Karpas-422 (cell line): ENCODE results near the gene KLHDC8A. TPM values are rescaled to one million over a fixed set of nuclear protein-coding genes. Genes with fewer than 3 reads are reported as not detected.

ENCODE experiments used
- DNase-seq: peaks from one replicate; pipeline ENCODE4 v3.0.0-alpha.2; 2015
- H2AFZ ChIP-seq: fragments of 200-600 bp; sonication (generic); 2 replicates; pipeline ENCODE4 v1.6.1; 2014; ENCODE audit warnings: antibody characterized with exemption, low read length, mixed read lengths
- H3K27ac ChIP-seq: fragments of 200-600 bp; sonication (generic); 2 replicates; pipeline ENCODE4 v1.5.1; 2014; ENCODE audit warnings: mild to moderate bottlenecking, low read length, moderate library complexity
- H3K27me3 ChIP-seq: fragments of 200-600 bp; sonication (generic); 2 replicates; pipeline ENCODE4 v1.6.1; 2014; ENCODE audit warnings: low read length, mixed read lengths
- H3K36me3 ChIP-seq: fragments of 200-600 bp; sonication (generic); 2 replicates; pipeline ENCODE4 v1.6.1; 2014; ENCODE audit warnings: low read length, mixed read lengths; ENCODE audit not compliant: insufficient read depth
- H3K4me1 ChIP-seq: fragments of 200-600 bp; sonication (generic); 2 replicates; pipeline ENCODE4 v1.6.1; 2014; ENCODE audit warnings: mild to moderate bottlenecking, low read length, mixed read lengths
- H3K4me2 ChIP-seq: fragments of 200-600 bp; sonication (generic); 2 replicates; pipeline ENCODE4 v1.6.1; 2014; ENCODE audit warnings: low read length, low read depth, mild to moderate bottlenecking; ENCODE audit not compliant: poor library complexity, severe bottlenecking
- H3K4me3 ChIP-seq: fragments of 200-600 bp; sonication (generic); 2 replicates; pipeline ENCODE4 v1.5.1; 2014; ENCODE audit warnings: mild to moderate bottlenecking, antibody characterized with exemption, low read length, mixed read lengths
- H3K79me2 ChIP-seq: fragments of 200-600 bp; sonication (generic); 2 replicates; pipeline ENCODE4 v1.6.1; 2014; ENCODE audit warnings: mild to moderate bottlenecking, low read length, mixed read lengths
- H3K9ac ChIP-seq: fragments of 200-600 bp; sonication (generic); 2 replicates; pipeline ENCODE4 v1.6.0; 2014; ENCODE audit warnings: low read length
- H3K9me2 ChIP-seq: fragments of 200-600 bp; sonication (generic), shearing (Covaris generic); replicated peaks from 2 replicates; pipeline ENCODE4 v1.6.0; 2014; ENCODE audit warnings: mild to moderate bottlenecking, low read length, moderate library complexity; ENCODE audit not compliant: insufficient read depth
- H3K9me3 ChIP-seq: fragments of 300-700, 200-600 bp; sonication (generic); 2 replicates; pipeline ENCODE4 v1.6.1; 2014; ENCODE audit warnings: low read length, mixed read lengths
- H4K20me1 ChIP-seq: fragments of 200-600 bp; sonication (generic); 2 replicates; pipeline ENCODE4 v1.6.1; 2014; ENCODE audit warnings: mild to moderate bottlenecking, antibody characterized with exemption, low read length, low read depth; ENCODE audit not compliant: insufficient read depth
- small RNA-seq: library from RNA; depleted of rRNA; stranded (forward); fragments of <200 nt; gene quantifications from one replicate; pipeline ENCODE3, GENCODE V24; 2014
- total RNA-seq: library from RNA; depleted of rRNA; stranded (reverse); fragments of >200 nt; shearing (Covaris generic); gene quantifications from 2 replicates; pipeline ENCODE4 v1.2.3, GENCODE V29; 2014; ENCODE audit warnings: low replicate concordance; rRNA removed

KLHDC8A gene
- total RNA-seq, 1 experiment from 2014 or later, result not detected

DNA sequence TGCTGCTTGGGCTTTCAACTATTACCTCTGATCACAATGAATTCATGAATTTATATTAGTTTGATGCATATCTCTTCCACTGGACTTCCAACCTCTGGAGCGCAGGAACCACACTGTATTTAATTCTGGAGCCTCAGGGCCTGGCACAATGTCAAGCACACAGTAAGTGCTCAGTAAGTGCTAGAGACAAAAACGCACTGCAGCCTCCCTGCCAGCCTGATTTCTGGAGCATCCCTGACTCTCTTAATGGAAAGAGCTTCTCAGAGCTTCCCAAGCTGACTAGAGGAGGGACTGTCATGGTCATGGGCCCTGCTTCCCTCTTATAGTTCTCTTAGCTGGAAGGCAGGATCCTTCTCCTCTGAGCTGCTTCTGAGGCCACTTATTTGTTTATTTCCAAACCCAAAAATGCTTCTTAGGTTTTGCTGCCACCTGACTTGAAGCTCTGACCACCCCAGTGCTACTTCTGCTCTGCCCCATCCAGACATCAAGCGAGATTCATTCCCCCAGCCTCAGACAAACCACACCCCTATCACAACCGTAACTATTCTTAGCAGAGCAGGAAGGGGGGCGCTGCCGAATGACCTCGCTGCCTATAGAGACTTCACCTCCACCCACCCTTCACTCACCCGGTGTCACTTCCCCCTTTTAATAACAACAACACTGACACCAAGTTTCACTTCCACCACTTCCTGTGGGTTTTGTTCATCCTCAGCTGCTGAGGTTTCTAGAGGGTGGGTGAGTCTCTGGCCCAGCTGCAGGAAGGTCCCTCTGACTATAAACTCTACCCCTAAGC is 68.8 kb downstream of the KLHDC8A start:
- H3K9ac ChIP-seq, result peak overlapping the region; percentile 71
- H3K4me3 ChIP-seq, result peak overlapping the region; percentile 63
- peak overlapping the region; percentile 18; the same call in 1 of the 2 replicates for H2AFZ ChIP-seq
- peak overlapping the region; percentile 97 for H3K27ac ChIP-seq
- peak; percentile 96 for DNase-seq
- H3K4me1 ChIP-seq, result peaks cover 60% of the 10 kb centered on the region
- H3K9me2 ChIP-seq, result no peaks in the 10 kb centered on the region
- no peaks in the 10 kb centered on the region for H3K79me2 ChIP-seq
- H3K4me2 ChIP-seq, result peak overlapping the region; percentile 85
- no peaks in the 10 kb centered on the region for H3K27me3 ChIP-seq
- no peaks in the 10 kb centered on the region for H3K36me3 ChIP-seq
- no peaks in the 10 kb centered on the region for H3K9me3 ChIP-seq
- no peaks in the 10 kb centered on the region for H4K20me1 ChIP-seq

DNA sequence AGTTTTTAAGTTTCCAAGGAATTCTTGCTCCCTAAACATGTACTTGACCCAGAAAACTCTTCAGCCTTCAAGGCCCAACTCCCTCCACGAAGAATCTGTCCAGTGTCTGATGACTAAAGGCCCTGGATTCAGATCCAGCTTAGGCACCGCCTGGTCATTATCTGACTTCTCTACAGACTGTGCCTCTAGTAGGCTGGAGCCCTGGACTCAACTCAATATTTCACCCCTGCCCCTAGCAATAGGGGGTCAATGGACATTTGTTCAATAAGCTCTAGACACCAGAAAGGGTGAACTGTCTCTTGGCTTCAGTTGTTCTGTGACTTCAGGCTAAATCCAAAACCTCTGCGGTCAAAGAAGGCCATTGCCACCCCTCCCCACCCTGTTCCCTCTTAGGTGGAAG is 69.6 kb downstream of the KLHDC8A start:
- no peaks in the 10 kb centered on the region for H3K36me3 ChIP-seq
- H4K20me1 ChIP-seq, result no peaks in the 10 kb centered on the region
- no peak for DNase-seq
- peak overlapping the region; percentile 18; the same call in 1 of the 2 replicates for H2AFZ ChIP-seq
- H3K4me3 ChIP-seq, result peak overlapping the region; percentile 63; the same call in 1 of the 2 replicates
- H3K9ac ChIP-seq, result peak overlapping the region; percentile 71
- H3K9me3 ChIP-seq, result no peaks in the 10 kb centered on the region
- H3K79me2 ChIP-seq, result no peaks in the 10 kb centered on the region
- no peaks in the 10 kb centered on the region for H3K27me3 ChIP-seq
- peaks cover 60% of the 10 kb centered on the region for H3K4me1 ChIP-seq
- H3K4me2 ChIP-seq, result peak overlapping the region; percentile 85
- H3K9me2 ChIP-seq, result no peaks in the 10 kb centered on the region
- H3K27ac ChIP-seq, result peak overlapping the region; percentile 97

DNA sequence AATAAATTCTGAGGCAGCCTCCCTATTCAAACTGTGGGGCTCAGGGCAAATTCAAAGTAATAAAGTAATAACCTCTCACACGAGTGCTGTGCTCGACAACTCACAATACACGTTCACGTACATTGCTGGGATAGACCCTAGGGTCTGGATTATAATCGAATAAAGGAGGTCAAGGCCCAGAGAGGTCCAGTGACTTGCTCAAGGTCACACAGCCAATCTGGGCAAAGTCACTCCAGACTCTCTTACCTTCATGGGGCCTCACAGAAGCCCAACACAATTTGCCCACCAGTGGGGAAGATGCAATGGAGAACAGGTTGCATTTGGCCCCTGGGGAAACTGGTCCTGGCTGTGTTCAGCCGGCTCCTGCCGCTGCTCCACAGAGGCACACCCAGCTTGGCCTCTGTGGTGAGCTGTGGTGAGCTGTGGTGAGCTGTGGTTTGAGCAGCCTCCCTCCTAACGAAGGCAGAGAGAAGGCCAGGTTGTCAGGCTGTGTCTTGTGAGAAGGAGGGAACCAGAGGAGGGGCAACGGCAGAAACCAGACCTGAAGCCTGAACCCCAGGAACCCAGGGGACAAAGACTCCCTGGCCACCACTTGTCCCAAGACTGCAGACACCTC is 70.3 kb downstream of the KLHDC8A start:
- H3K9ac ChIP-seq, result peak overlapping the region; percentile 71
- no peak overlapping the region; the same call in 1 of the 2 replicates for H2AFZ ChIP-seq

More for the DNA sequence above, 70.3 kb downstream of the KLHDC8A start:
- Histone ChIP-seq H3K27me3 (no peaks in the 10 kb centered on the region), H3K4me1 (peaks cover 60% of the 10 kb centered on the region), H3K9me3 (no peaks in the 10 kb centered on the region), H3K9me2 (no peaks in the 10 kb centered on the region), H3K79me2 (no peaks in the 10 kb centered on the region), H3K4me3 (0 out of 2 replicates have a peak overlapping the region, but pooled peaks have one; percentile 24), H3K36me3 (no peaks in the 10 kb centered on the region), H3K27ac (peak overlapping the region; percentile 97), H4K20me1 (no peaks in the 10 kb centered on the region), H3K4me2 (peak overlapping the region; percentile 85)
- no peak for DNase-seq

Small RNAs within 50 kb of the gene (small RNA-seq; reads per million reads assigned to genes)
- gene SNRPGP10, result not detected

Other genes starting within 250 kb of the KLHDC8A start
- gene RBBP5, start 234.9 kb downstream of the KLHDC8A start, total RNA-seq, result 15.2 and 15.8 TPM in 2 replicates
- 1.5 and 1.6 TPM in 2 replicates for gene DSTYK, start 145.2 kb downstream of the KLHDC8A start, total RNA-seq
- 0.89 and 1.3 TPM in 2 replicates for gene TMCC2, start 129.0 kb downstream of the KLHDC8A start, total RNA-seq
- gene NUAK2, start 35.2 kb downstream of the KLHDC8A start, total RNA-seq, result 1.4 TPM in 2 replicates
- not detected in 2 replicates for gene LEMD1, start 65.1 kb upstream of the KLHDC8A start, total RNA-seq
- gene BLACAT1, start 99.1 kb upstream of the KLHDC8A start, total RNA-seq, result not detected in 2 replicates
- 0.45 TPM in 1 of 2 replicates, not detected in the other for gene CDK18, start 147.7 kb upstream of the KLHDC8A start, total RNA-seq